CD4-positive, alpha-beta T cell treated with Interleukin-6 for 4 hours (primary cell): ENCODE data around the gene POLL.
A peak's percentile ranks its signal among the peaks of the same experiment; 100 is the strongest.
"Not testable (repeated sequence)": the region's sequence is repeated elsewhere in the genome, so short reads cannot be mapped to it uniquely, and the experiment has no call there.

Source experiments
- DNase-seq: peaks from one replicate; pipeline ENCODE4 v3.0.0-alpha.2; 2020; ENCODE audit warnings: mixed read lengths

The POLL gene

GRCh38 chr10:101611096-101611905 is 23.2 kb upstream of the POLL start:
- peak; percentile 13 for DNase-seq

- no peak for DNase-seq
Measured at GRCh38 chr10:101609481-101609880, 21.4 kb upstream of the POLL start.

DNA sequence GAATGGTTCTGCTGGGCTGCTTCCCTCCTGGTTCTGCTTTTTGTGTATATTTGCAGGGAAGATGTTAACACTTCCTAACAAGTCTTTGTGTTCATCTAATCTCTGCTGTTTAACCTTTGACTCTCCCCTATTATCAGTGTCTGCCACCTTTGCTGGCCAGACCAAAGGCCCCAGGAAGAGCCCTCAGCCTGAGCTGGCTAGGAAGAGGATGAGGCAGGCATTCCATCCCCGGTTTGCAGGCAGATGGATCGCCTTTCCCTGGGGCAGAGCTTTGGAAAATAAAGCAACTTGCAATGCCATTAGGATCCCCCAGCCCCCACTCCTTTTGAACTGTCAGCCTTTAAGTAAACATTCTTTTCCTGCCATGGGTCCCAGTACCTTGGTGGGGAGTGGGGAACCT is 19.1 kb upstream of the POLL start:
- DNase-seq, result no peak

GRCh38 chr10:101602761-101603398 is 14.8 kb upstream of the POLL start:
- DNase-seq, result peak; percentile 59

DNA sequence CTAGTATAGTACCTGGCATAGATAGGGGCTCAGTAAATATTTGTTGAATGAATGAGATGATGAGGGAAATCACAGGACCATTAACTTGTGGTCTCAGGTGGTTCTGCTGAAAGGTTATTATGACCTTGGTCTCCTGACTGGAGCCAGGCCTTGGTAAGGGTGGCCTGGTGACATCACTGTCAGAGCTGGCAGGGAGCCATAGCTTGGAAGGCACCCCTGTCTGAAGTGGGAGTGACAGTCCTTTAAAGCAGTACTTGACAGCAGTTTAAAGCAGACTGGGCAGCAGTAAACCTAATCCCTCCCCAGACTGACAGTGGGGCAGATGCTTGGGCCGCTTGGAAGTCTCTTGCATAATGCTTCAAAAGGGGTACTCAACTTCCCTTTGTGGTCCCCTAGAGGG is 13.5 kb upstream of the POLL start:
- DNase-seq, result no peak

GRCh38 chr10:101597091-101597900 is 9.2 kb upstream of the POLL start:
- DNase-seq, result no peak

DNA sequence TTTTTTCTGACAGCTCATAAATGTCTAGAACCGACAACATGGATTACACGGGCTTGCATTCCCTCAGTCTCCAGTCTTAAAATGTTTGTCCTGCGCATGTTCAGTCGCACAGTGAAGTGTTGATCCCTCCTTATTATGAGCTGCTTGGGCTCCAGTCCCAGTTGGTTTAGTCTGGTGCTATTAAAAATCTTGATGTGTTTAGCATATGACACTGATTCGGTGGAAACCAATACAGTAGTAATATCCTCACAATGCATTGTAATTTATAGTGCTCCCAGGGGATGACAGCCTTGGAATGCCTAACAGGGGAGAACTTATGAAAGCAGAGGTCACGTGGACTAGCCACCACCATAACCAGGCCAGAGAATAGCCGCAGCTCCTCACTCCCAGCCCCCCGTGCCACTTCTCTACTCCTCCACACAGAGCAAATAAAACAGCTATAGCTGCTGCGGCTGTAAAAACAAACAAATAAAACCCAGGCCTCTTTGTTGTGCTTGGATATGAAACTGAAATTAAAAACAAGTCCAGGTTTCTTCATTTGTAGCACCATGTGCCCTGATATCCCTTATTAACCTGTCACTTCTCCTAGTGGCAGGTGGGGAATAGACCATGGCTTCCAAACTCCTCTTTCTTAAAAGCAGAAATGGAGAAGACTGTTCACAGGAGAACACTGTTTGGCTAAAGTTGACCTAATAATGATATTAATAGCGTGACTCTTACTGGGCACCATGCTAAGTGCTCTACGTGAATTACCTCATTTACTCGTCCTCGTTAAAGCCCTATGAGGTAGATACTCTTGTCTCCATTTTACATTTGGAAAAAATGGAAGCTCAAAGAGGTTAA is 7.8 kb upstream of the POLL start:
- no peak for DNase-seq

- DNase-seq, result not testable (repeated sequence)
Measured at GRCh38 chr10:101593331-101593730, 5.3 kb upstream of the POLL start.

DNA sequence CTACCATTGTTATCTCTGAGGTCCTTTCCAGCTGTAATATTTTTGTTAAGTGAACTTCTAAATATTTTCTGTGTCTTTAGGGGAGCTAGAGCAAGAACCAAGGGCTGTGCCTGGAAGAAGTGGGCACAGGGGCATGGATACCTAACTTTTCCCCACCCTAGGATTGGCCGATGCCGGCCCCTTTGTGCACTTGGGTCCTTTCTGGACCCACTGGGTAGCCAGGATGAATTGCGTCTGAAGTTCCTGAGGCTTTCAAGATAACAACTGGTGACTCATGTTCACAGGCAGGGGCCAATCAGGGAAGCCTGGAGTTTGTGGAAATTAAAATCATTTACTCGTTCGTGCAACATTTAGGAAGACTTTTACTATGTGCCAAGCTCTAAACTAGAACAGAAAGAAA is 822 bp upstream of the POLL start:
- no peak for DNase-seq

DNA sequence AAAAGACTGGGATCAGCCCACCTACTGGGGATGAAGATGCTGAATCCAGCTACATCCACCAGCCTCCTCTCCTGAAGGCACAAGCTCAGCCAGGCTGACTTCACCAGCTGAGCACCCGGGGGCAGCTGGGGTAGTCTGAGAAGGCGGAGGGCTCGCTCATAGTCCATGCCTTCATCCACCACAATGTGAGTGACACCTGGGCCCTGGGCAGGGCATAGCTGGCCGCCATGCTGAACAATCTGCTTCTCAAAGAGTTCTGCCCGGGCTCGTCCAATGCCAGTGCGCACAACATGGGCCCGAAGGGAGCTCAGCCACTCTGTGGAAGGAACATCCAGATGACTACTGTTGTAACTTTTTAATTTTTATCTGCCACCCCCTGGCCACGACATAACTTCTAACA is 2.2 kb downstream of the POLL start:
- DNase-seq, result no peak

- no peak for DNase-seq
Measured at GRCh38 chr10:101580486-101581399, 7.3 kb downstream of the POLL start.

- DNase-seq, result no peak
Measured at GRCh38 chr10:101579516-101579870, 8.6 kb downstream of the POLL start.

DNA sequence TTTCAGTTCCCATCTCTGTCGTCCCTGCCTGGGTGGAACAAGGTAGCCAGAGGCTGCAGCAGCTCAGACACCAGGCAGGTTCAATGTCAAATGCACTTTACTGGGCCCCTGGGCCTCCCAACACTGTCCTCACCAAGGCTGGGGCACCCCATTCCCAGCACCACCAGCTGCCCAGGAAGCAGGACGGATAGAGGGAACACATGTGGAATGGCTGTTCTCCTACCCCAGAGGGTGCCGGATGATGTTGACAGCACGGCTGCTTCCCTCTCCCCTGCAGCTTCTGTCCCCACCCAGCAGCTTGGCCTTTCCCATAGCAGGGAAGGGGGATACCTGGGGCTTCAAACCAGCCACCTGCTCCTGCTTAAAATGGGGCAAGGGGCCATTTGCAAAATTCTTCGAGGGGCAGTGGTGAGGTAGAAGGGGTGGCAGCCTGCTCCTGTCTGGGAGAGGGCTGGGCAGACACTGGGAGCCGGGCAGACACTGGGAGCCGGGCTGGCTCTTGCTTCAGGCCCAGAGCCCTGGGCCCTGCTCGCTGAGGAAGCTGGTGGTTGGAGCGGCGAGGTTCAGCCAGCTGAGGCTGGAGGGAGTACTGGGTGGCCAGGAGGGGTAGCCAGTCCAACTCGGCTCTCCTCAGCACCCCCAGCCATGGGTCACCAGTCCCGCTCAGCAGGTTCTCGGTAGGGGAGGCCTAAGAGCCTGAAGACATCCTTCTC is 9.1 kb downstream of the POLL start:
- no peak for DNase-seq

- no peak for DNase-seq
Measured at GRCh38 chr10:101578192-101578591, 9.9 kb downstream of the POLL start.

- no peak for DNase-seq
Measured at GRCh38 chr10:101577121-101577871, 10.8 kb downstream of the POLL start.

- DNase-seq, result no peak
Measured at GRCh38 chr10:101576211-101576863, 11.7 kb downstream of the POLL start.

GRCh38 chr10:101575580-101576210 is 12.4 kb downstream of the POLL start:
- DNase-seq, result no peak

DNA sequence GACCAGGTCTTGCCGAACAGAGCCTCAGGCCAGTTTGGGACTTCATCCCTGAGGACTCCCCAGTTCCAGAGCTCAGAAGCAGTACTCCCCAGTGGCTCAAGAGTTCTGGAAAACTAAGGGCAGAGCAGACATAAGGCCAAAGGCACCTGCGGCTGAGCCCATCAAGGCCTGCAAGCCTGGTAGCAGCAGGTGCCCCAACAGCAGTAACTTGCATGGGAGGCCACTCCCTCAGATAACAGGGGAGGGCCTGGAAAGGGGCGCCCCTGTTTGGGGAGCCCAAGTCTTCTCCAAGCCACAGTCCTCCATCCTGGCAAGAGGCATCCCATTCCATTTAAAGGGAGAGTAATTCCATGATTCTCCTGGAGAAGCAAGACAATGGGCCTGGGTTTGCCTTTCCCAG is 13.0 kb downstream of the POLL start:
- no peak for DNase-seq
